PC-3 (cell line): ENCODE results near the gene PRKACA. TPM values are rescaled to one million over a fixed set of nuclear protein-coding genes. Genes with fewer than 3 reads are reported as not detected.

Experiments used
- ATAC-seq: fragments of 200-7000 bp; cut with Tn5 transposase; 2 replicates; pipeline ENCODE4 v1.9.1; 2020; ENCODE audit warnings: mild to moderate bottlenecking, moderate library complexity
- BruUV-seq: library from RNA; stranded (reverse); fragments of 400-500 nt; replicated peaks from 2 replicates; lab custom pipeline; 2021; lab: Mats Ljungman, UMichigan
- CTCF ChIA-PET: fragments of 300-600 bp; sonication (Branson Sonifier 250); formaldehyde crosslinking; loops from one replicate; lab custom pipeline; 2022; ENCODE audit warnings: antibody characterized with exemption; lab: Charles Lee
- POLR2A ChIA-PET: fragments of 300-600 bp; sonication (Branson Sonifier 250); formaldehyde crosslinking; loops from one replicate; lab custom pipeline; 2022; ENCODE audit warnings: antibody characterized with exemption; ENCODE audit not compliant: unreplicated experiment; lab: Charles Lee
- DNase-seq: peaks from one replicate; pipeline ENCODE4 v3.0.0-alpha.2; 2015
- H2AFZ ChIP-seq: fragments of 300-600 bp; sonication (generic); 2 replicates; pipeline ENCODE4 v1.6.0; 2016; ENCODE audit warnings: antibody characterized with exemption, low read length
- H3F3A ChIP-seq: fragments of 300-600 bp; sonication (generic); one replicate; pipeline ENCODE4 v1.6.0; 2017; ENCODE audit warnings: antibody characterized with exemption, low read length, control low read depth, mild to moderate bottlenecking; ENCODE audit not compliant: unreplicated experiment
- H3K27ac ChIP-seq: fragments of 300-600 bp; sonication (generic); 2 replicates; pipeline ENCODE4 v1.5.1; 2016; ENCODE audit warnings: mild to moderate bottlenecking, low read length
- H3K27me3 ChIP-seq: fragments of 300-600 bp; sonication (generic); 2 replicates; pipeline ENCODE4 v1.6.1; 2016; ENCODE audit warnings: low read length, mixed read lengths
- H3K36me3 ChIP-seq: fragments of 300-600 bp; sonication (generic); 2 replicates; pipeline ENCODE4 v1.6.1; 2016; ENCODE audit warnings: low read depth, mixed run types, low read length, mixed read lengths
- H3K4me1 ChIP-seq: fragments of 300-600 bp; sonication (generic); 2 replicates; pipeline ENCODE4 v1.5.1; 2016; ENCODE audit warnings: low read length; ENCODE audit not compliant: insufficient read depth
- H3K4me2 ChIP-seq: fragments of 300-600 bp; sonication (generic); 2 replicates; pipeline ENCODE4 v1.6.0; 2016; ENCODE audit warnings: low read length
- H3K4me3 ChIP-seq: fragments of 300-600 bp; sonication (generic); 2 replicates; pipeline ENCODE4 v1.5.1; 2016; ENCODE audit warnings: mild to moderate bottlenecking, low read length, mixed read lengths
- H3K79me2 ChIP-seq: fragments of 300-600 bp; sonication (generic); 2 replicates; pipeline ENCODE4 v1.6.1; 2017; ENCODE audit warnings: low read length, mixed read lengths
- H3K9ac ChIP-seq: fragments of 300-600 bp; sonication (generic); 2 replicates; pipeline ENCODE4 v1.6.0; 2016; ENCODE audit warnings: mild to moderate bottlenecking, low read length
- H3K9me2 ChIP-seq: fragments of 300-600 bp; sonication (generic); replicated peaks from 2 replicates; pipeline ENCODE4 v1.6.1; 2016; ENCODE audit warnings: mixed run types, low read length, mixed read lengths
- H3K9me3 ChIP-seq: fragments of 300-600 bp; sonication (generic); 2 replicates; pipeline ENCODE4 v1.6.1; 2016; ENCODE audit warnings: low read length, mixed read lengths
- H4K20me1 ChIP-seq: fragments of 300-600 bp; sonication (generic); 2 replicates; pipeline ENCODE4 v1.6.1; 2016; ENCODE audit warnings: low read length, mixed read lengths
- EZH2 ChIP-seq: fragments of 300-600 bp; sonication (generic); IDR thresholded peaks from one replicate; pipeline ENCODE4 v1.6.1; 2017; ENCODE audit warnings: antibody characterized with exemption, mild to moderate bottlenecking, low read length; ENCODE audit not compliant: unreplicated experiment
- EZH2phosphoT487 ChIP-seq: fragments of 300-600 bp; sonication (generic); IDR thresholded peaks from 2 replicates; pipeline ENCODE4 v1.6.1; 2018; ENCODE audit warnings: mild to moderate bottlenecking, antibody characterized with exemption, low read length, borderline replicate concordance
- intact Hi-C: fragments of 100-400 bp; cut with micrococcal nuclease; formaldehyde crosslinking; loops from 2 replicates; pipeline ENCODE4 v1.9.0; 2023
- total RNA-seq: library from RNA; depleted of rRNA; stranded (reverse); fragments of >200 nt; gene quantifications from 2 replicates; pipeline ENCODE4 v1.2.3, GENCODE V29; 2014
- TF ChIP-seq, protein P1 (sequence below): fragments of 300-600 bp; sonication (generic); conservative IDR thresholded peaks from 2 replicates; pipeline ENCODE4 v1.5.1; 2017; ENCODE audit warnings: antibody characterized with exemption, low read depth, mild to moderate bottlenecking, low read length

The PRKACA gene
- total RNA-seq, 1 experiment from 2014 or later = 50.2 TPM

DNA sequence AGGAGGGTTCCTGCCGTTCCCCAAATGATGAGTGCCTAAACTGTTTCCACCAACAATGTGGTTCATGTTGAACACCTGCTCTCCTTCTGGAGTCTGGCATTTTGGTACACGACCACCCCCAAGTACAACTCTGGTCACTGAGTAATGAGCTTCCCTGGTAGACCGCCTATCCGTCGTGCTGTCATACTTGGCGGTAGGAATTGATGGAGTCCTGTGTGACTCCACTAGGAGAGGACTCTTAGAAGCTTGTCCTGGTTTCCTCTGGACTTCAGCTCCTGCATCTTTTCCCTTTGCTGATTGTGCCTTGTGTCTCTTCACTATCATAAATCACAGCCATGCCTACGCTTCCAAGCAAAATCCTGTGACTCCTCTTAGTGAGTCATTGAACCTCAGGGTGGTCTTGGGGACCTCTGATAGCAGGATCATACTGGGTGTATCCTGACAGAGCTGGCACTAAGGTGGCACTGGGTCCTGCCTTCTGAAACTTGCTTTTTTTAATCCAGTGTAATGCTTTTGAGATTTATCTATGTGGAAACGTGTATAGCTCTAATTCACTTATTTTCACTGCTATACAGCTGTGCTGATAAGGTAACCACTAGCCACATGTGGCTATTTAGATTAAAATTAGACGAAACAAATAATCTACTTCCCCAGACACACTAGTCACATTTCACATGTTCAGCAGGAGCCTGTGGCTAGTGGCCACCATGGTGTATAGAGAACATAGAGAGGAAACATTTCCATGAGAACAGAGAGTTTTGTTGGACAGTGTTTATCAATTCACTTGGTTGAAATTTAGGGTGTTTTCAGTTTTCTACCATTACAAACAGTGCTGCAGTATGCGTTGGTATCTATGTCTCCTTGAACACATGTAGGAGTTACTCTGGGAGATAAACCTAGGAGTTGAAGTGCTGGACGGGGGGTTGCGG lies 25.0 kb upstream of the PRKACA start:
- CTCF ChIA-PET = no interaction called here
- no peaks in the 10 kb centered on the region for H4K20me1 ChIP-seq
- H3K9me2 ChIP-seq = no peaks in the 10 kb centered on the region
- no peak overlapping the region for H3K27ac ChIP-seq
- ATAC-seq = no peak
- H3K9ac ChIP-seq = no peak overlapping the region
- H3K36me3 ChIP-seq = no peaks in the 10 kb centered on the region
- no peak for TF ChIP-seq EZH2
- no peak for TF ChIP-seq EZH2phosphoT487
- TF ChIP-seq, protein P1, sequence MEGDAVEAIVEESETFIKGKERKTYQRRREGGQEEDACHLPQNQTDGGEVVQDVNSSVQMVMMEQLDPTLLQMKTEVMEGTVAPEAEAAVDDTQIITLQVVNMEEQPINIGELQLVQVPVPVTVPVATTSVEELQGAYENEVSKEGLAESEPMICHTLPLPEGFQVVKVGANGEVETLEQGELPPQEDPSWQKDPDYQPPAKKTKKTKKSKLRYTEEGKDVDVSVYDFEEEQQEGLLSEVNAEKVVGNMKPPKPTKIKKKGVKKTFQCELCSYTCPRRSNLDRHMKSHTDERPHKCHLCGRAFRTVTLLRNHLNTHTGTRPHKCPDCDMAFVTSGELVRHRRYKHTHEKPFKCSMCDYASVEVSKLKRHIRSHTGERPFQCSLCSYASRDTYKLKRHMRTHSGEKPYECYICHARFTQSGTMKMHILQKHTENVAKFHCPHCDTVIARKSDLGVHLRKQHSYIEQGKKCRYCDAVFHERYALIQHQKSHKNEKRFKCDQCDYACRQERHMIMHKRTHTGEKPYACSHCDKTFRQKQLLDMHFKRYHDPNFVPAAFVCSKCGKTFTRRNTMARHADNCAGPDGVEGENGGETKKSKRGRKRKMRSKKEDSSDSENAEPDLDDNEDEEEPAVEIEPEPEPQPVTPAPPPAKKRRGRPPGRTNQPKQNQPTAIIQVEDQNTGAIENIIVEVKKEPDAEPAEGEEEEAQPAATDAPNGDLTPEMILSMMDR = no peak
- H3K4me1 ChIP-seq = peaks cover 3% of the 10 kb centered on the region; the same call in 1 of the 2 replicates
- no peak for DNase-seq
- POLR2A ChIA-PET = no interaction called here
- no TSS peak for BruUV-seq
- H3K9me3 ChIP-seq = no peaks in the 10 kb centered on the region
- intact Hi-C loops = no loop called here
- H3F3A ChIP-seq = no peaks in the 10 kb centered on the region
- H3K79me2 ChIP-seq = peaks cover 8% of the 10 kb centered on the region
- no peak overlapping the region for H3K4me2 ChIP-seq
- no peak overlapping the region for H2AFZ ChIP-seq
- H3K27me3 ChIP-seq = no peaks in the 10 kb centered on the region
- H3K4me3 ChIP-seq = no peak overlapping the region

DNA sequence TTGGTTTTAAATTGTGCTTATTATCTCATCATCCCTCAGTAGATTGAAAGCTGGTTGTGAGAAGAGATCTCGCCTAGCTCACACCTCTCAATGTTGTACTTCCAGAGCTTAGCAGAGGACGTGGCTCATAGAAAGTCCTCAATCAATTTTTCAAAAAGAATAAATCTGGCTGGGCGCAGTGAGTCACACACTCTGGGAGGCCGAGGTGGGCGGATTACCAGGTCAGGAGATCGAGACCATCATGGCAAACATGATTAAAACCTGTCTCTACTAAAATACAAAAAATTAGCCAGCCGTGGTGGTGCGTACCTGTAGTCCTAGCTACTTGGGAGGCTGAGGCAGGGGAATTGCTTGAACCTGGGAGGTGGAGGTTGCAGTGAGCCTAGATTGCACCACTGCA lies 23.5 kb upstream of the PRKACA start:
- H3K79me2 ChIP-seq = peaks cover 11% of the 10 kb centered on the region
- H3K4me1 ChIP-seq = peaks cover 3% of the 10 kb centered on the region; the same call in 1 of the 2 replicates
- H3K36me3 ChIP-seq = no peaks in the 10 kb centered on the region
- H3K27me3 ChIP-seq = no peaks in the 10 kb centered on the region
- TF ChIP-seq EZH2phosphoT487 = no peak
- TF ChIP-seq, protein P1 = no peak
- TF ChIP-seq EZH2 = no peak
- no peak overlapping the region for H3K9ac ChIP-seq
- ChIA-PET POLR2A (no interaction called here), CTCF (interaction anchor here (0.6 kb wide), 1 partner anchor 377 kb away, joined by 4 read pairs; the partner anchor contains the start of gene DNAJB1)
- no peak overlapping the region for H3K27ac ChIP-seq
- H4K20me1 ChIP-seq = no peaks in the 10 kb centered on the region
- no peaks in the 10 kb centered on the region for H3K9me2 ChIP-seq
- no peak overlapping the region for H2AFZ ChIP-seq
- H3K4me2 ChIP-seq = no peak overlapping the region
- no peak for DNase-seq
- no peak overlapping the region for H3K4me3 ChIP-seq
- H3K9me3 ChIP-seq = no peaks in the 10 kb centered on the region
- no peak for ATAC-seq
- no peaks in the 10 kb centered on the region for H3F3A ChIP-seq
- no TSS peak for BruUV-seq
- intact Hi-C loops = no loop called here

DNA sequence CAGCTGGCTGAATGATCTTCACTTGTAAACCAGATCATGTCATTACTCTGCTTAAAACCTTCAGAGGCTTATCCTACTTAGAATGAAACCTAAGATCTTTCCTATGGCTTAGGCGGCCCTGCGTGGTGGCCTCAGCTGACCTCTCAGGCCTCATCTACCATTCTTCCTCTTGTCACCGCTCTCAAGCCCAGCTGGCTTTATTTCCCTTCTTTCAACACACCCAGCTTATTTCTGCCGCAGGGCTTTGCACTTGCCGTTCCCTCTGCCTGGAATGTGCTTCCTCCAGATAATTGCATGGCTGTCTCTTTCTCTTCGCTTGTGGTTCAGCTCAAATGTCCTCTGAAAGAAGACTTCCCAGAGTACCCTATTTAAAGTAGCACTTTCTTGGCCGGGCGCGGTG lies 22.4 kb upstream of the PRKACA start:
- no peak for ATAC-seq
- H3K4me3 ChIP-seq = no peak overlapping the region
- peaks cover 22% of the 10 kb centered on the region for H3K79me2 ChIP-seq
- H3K36me3 ChIP-seq = no peaks in the 10 kb centered on the region
- H3K9ac ChIP-seq = no peak overlapping the region
- TF ChIP-seq EZH2phosphoT487 = no peak
- TF ChIP-seq, protein P1 = no peak
- TF ChIP-seq EZH2 = no peak
- H4K20me1 ChIP-seq = no peaks in the 10 kb centered on the region
- no peak overlapping the region for H3K27ac ChIP-seq
- H3K9me3 ChIP-seq = no peaks in the 10 kb centered on the region
- H3K9me2 ChIP-seq = no peaks in the 10 kb centered on the region
- no peak for DNase-seq
- no peaks in the 10 kb centered on the region for H3K27me3 ChIP-seq
- H3K4me2 ChIP-seq = no peak overlapping the region
- no peak overlapping the region for H2AFZ ChIP-seq
- peaks cover 11% of the 10 kb centered on the region for H3K4me1 ChIP-seq
- ChIA-PET POLR2A (no interaction called here), CTCF (no interaction called here)
- no TSS peak for BruUV-seq
- intact Hi-C loops = loop anchor here (5.0 to 10.0 kb wide), 3 partner anchors 67 to 335 kb away; partner anchors contain the start of genes ADGRE5, ADGRL1 and PTGER1
- H3F3A ChIP-seq = no peaks in the 10 kb centered on the region
